SK-N-SH (cell line): ENCODE results near the gene ADGRB2. TPM values are rescaled to one million over a fixed set of nuclear protein-coding genes. Genes with fewer than 3 reads are reported as not detected.

Source experiments
- CTCF ChIA-PET: fragments of 300-600, 350-600 bp; formaldehyde crosslinking; extraction: SDS; loops from one replicate; lab custom pipeline; 2021; lab: Yijun Ruan, JAX
- POLR2A ChIA-PET: fragments of 350-600 bp; sonication (Branson Sonifier 250); formaldehyde crosslinking; extraction: SDS; loops from one replicate; lab custom pipeline; 2020; ENCODE audit warnings: antibody characterized with exemption, inconsistent platforms; lab: Yijun Ruan, JAX
- DNase-seq: peaks from one replicate; pipeline ENCODE4 v3.0.0; 2012
- H2AFZ ChIP-seq: fragments of 200-600 bp; sonication (generic); 2 replicates; pipeline ENCODE4 v1.8.1; 2016; ENCODE audit warnings: antibody characterized with exemption, mild to moderate bottlenecking, low read depth
- H3F3A ChIP-seq: fragments of 200-600 bp; sonication (generic); replicated peaks from 2 replicates; pipeline ENCODE3; 2016; ENCODE audit warnings: antibody characterized with exemption, mild to moderate bottlenecking; ENCODE audit not compliant: insufficient read depth
- H3K27ac ChIP-seq, 2 experiments: fragments of 200-500 bp in 1 of 2; fragments of 200-600 bp in 1 of 2; sonication (Bioruptor generic) in 1 of 2; sonication (generic), shearing (Covaris generic) in 1 of 2; 2 replicates each; pipeline versions ENCODE4 v1.5.1 to v1.6.1; 2014 to 2016; ENCODE audit warnings: low read depth in 2 of 2, inconsistent platforms in 1 of 2, low read length in 1 of 2, mild to moderate bottlenecking in 1 of 2, mixed read lengths in 1 of 2
- H3K27me3 ChIP-seq: fragments of 200-600 bp; sonication (generic), shearing (Covaris generic); 2 replicates; pipeline ENCODE4 v1.6.1; 2016; ENCODE audit warnings: mixed run types; ENCODE audit not compliant: insufficient read depth
- H3K36me3 ChIP-seq, 2 experiments: fragments of 200-500 bp in 1 of 2; fragments of 200-600 bp in 1 of 2; sonication (Bioruptor generic) in 1 of 2; sonication (generic) in 1 of 2; replicated peaks in 1 of 2; 2 replicates each; pipeline versions ENCODE3 to v1.5.1; 2014 to 2016; ENCODE audit warnings: low read length in 1 of 2, mild to moderate bottlenecking in 1 of 2; ENCODE audit not compliant: insufficient read depth in 2 of 2, control insufficient read depth in 1 of 2
- H3K4me1 ChIP-seq, 2 experiments: fragments of 200-500 bp in 1 of 2; fragments of 200-600 bp in 1 of 2; sonication (Bioruptor generic) in 1 of 2; sonication (generic), shearing (Covaris generic) in 1 of 2; 2 replicates each; pipeline versions ENCODE4 v1.5.1 to v1.6.1; 2014 to 2016; ENCODE audit warnings: low read depth in 1 of 2, low read length in 1 of 2, mixed run types in 1 of 2; ENCODE audit not compliant: insufficient read depth in 2 of 2, control insufficient read depth in 1 of 2
- H3K4me2 ChIP-seq: fragments of 200-600 bp; sonication (generic), shearing (Covaris generic); 2 replicates; pipeline ENCODE4 v1.6.1; 2017; ENCODE audit warnings: mixed run types
- H3K4me3 ChIP-seq, 2 experiments: fragments of 200-500 bp in 1 of 2; fragments of 200-600 bp in 1 of 2; sonication (Bioruptor generic) in 1 of 2; sonication (generic), shearing (Covaris generic) in 1 of 2; 2 replicates each; pipeline versions ENCODE4 v1.5.1 to v1.8.1; 2014 to 2016; ENCODE audit warnings: low read depth in 2 of 2, inconsistent platforms in 1 of 2, low read length in 1 of 2, mild to moderate bottlenecking in 1 of 2, mixed read lengths in 1 of 2, moderate library complexity in 1 of 2
- H3K79me2 ChIP-seq: fragments of 200-600 bp; sonication (generic); 2 replicates; pipeline ENCODE4 v1.8.1; 2017; ENCODE audit warnings: mild to moderate bottlenecking; ENCODE audit not compliant: insufficient read depth
- H3K9ac ChIP-seq: fragments of 200-600 bp; sonication (generic); 2 replicates; pipeline ENCODE4 v1.6.1; 2017; ENCODE audit warnings: mixed run types
- H3K9me2 ChIP-seq: fragments of 200-600 bp; sonication (generic); 2 replicates; pipeline ENCODE4 v1.6.1; 2017; ENCODE audit warnings: mixed run types
- H3K9me3 ChIP-seq: fragments of 200-600 bp; sonication (generic); 2 replicates; pipeline ENCODE4 v1.6.1; 2017; ENCODE audit warnings: mixed run types, mild to moderate bottlenecking, moderate library complexity
- H4K20me1 ChIP-seq: fragments of 200-600 bp; sonication (generic); 2 replicates; pipeline ENCODE4 v1.6.1; 2017; ENCODE audit warnings: mild to moderate bottlenecking, mixed run types; ENCODE audit not compliant: insufficient read depth
- CHD2 ChIP-seq: fragments of 150-350 bp; IDR thresholded peaks from 2 replicates; pipeline ENCODE4 v1.6.1; 2018; ENCODE audit warnings: low read length; ENCODE audit not compliant: partially characterized antibody
- EP300 ChIP-seq, 2 experiments: IDR thresholded peaks; 2 replicates each; pipeline versions ENCODE4 v1.4.0 to v1.6.1; 2012; ENCODE audit warnings: borderline replicate concordance in 1 of 2, low read depth in 1 of 2, low read length in 1 of 2
- FOSL2 ChIP-seq: IDR thresholded peaks from 2 replicates; pipeline ENCODE4 v1.4.0; 2012; ENCODE audit warnings: low read depth, mild to moderate bottlenecking, moderate library complexity, borderline replicate concordance
- FOXM1 ChIP-seq: IDR thresholded peaks from 2 replicates; pipeline ENCODE4 v1.4.0; 2012; ENCODE audit warnings: low read depth, mild to moderate bottlenecking
- GABPA ChIP-seq: IDR thresholded peaks from 2 replicates; pipeline ENCODE4 v1.4.0; 2012; ENCODE audit warnings: low read depth, mild to moderate bottlenecking
- JUND ChIP-seq: IDR thresholded peaks from 2 replicates; pipeline ENCODE4 v1.4.0; 2012
- NFIC ChIP-seq: IDR thresholded peaks from 2 replicates; pipeline ENCODE4 v1.4.0; 2012; ENCODE audit warnings: borderline replicate concordance
- NRF1 ChIP-seq: IDR thresholded peaks from 2 replicates; pipeline ENCODE4 v1.6.1; 2012; ENCODE audit warnings: low read depth, mild to moderate bottlenecking, low read length
- POLR2AphosphoS5 ChIP-seq: IDR thresholded peaks from 2 replicates; pipeline ENCODE4 v1.6.1; 2012; ENCODE audit warnings: low read depth, low read length
- RAD21 ChIP-seq: IDR thresholded peaks from 2 replicates; pipeline ENCODE4 v1.6.1; 2012; ENCODE audit warnings: mild to moderate bottlenecking, low read length
- RFX5 ChIP-seq: IDR thresholded peaks from 2 replicates; pipeline ENCODE4 v1.6.1; 2012; ENCODE audit warnings: mild to moderate bottlenecking, improper control_type of control experiment, low read length
- SIN3A ChIP-seq: IDR thresholded peaks from 2 replicates; pipeline ENCODE4 v1.6.1; 2012; ENCODE audit warnings: low read depth, mild to moderate bottlenecking, low read length, moderate library complexity, borderline replicate concordance
- SMC3 ChIP-seq: IDR thresholded peaks from 2 replicates; pipeline ENCODE4 v1.6.1; 2012; ENCODE audit warnings: low read depth, low read length, improper control_type of control experiment
- TCF12 ChIP-seq: IDR thresholded peaks from 2 replicates; pipeline ENCODE4 v1.4.0; 2012
- WGBS: methylation state at CpG from one replicate; pipeline ENCODE4 v1.1.6; 2017; ENCODE audit warnings: low lambda C conversion rate; 5-methylcytosine and 5-hydroxymethylcytosine counted together
- polyA plus RNA-seq, 3 experiments: library from polyadenylated mRNA; depleted of rRNA; stranded (reverse); fragments of >200 nt; gene quantifications; 2 replicates each; pipeline ENCODE4 v1.2.3, GENCODE V29; 2012
- TF ChIP-seq, protein P1 (sequence below): IDR thresholded peaks from 2 replicates; pipeline ENCODE4 v1.4.0; 2012; ENCODE audit warnings: low read depth
- TF ChIP-seq, protein P2 (sequence below): IDR thresholded peaks from 2 replicates; pipeline ENCODE4 v1.4.0; 2012; ENCODE audit warnings: low read depth, borderline replicate concordance
- TF ChIP-seq, protein P3 (sequence below): fragments of 150-350 bp; IDR thresholded peaks from 2 replicates; pipeline ENCODE4 v1.6.1; 2016; ENCODE audit warnings: mild to moderate bottlenecking, low read depth, low read length
- TF ChIP-seq, protein P4 (sequence below): IDR thresholded peaks from 2 replicates; pipeline ENCODE4 v1.6.1; 2012; ENCODE audit warnings: mild to moderate bottlenecking, low read depth, low read length, moderate library complexity

Gene ADGRB2
- polyA plus RNA-seq, 1 of the 3 experiments (the other 2 are of a cell fraction) = 13.0 TPM

DNA sequence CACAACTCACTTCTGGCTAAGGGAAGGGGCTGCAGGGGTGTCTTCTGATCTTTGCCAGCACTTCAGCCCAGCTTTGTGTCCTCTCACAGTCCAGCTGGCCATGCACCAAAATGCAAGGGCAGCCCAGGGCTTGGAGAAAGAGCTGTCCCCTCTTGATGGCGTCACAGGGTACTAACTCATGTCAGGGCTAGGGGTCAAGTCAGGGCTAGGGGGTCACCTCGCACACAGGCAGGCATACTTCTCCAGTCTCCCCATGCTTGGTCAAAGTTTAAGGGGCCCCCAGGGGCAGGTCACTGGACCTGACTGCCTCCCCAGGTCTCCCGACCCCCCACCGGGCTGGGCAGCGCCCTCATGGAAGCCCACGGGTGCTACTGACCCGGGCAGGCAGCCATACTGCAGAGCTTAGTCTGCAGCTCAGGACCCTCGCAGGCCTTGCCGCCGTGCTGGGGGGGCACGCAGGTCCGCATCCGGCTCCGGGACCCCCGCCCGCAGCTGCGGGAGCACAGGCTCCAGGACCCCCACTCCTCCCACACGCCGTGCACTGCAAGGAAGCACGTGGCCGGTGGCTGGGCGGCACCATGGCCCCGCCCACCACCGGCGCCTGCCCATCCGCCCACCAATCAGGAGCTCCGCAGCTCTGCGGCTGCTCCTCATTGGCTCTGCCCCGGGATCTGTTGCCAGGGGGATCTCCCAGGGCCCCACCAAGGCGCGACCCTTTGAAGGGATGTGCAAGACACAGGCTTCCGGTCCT lies 21.5 kb downstream of the ADGRB2 start:
- no peak overlapping the region for H2AFZ ChIP-seq
- WGBS = 78% methylated on average over 6 of the region's 32 CpGs
- CTCF ChIA-PET = interaction anchor here (0.9 to 3.9 kb wide), 6 partner anchors 17 to 78 kb away, joined by 3 to 33 read pairs (median 4); partner anchors contain the start of gene COL16A1

DNA sequence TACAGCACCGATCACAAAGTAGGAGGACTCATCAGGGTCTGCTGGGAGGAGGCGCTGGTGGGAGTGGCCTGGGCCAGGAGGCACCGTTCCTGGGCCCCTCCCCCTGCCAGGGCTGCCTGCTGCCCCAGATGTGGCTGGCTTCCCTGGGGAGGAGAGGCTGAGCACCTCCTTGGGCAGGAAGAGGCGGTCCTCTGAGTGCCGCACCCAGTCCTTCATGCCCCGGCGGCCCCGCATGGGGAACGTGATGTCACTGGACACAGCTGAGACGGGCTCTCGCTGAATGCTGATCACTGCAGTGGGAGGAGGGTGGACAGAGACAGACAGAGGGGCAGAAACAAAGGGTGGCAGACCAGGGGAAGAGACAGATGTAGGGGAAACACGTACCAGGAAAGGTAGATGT lies 24.8 kb downstream of the ADGRB2 start:
- Histone ChIP-seq H3K9me3 (no peaks in the 10 kb centered on the region), H3K4me1 (peaks cover under 1 to 4% of the 10 kb centered on the region in 2 experiments; a peak in 2 of 4 replicates), H3F3A (peaks cover 3% of the 10 kb centered on the region), H3K79me2 (no peaks in the 10 kb centered on the region), H3K9ac (no peak overlapping the region), H3K9me2 (no peaks in the 10 kb centered on the region), H3K4me3 (no peak overlapping the region), H4K20me1 (no peaks in the 10 kb centered on the region), H3K27ac (no peak overlapping the region), H2AFZ (no peak overlapping the region), H3K36me3 (peaks cover 0 to 11% of the 10 kb centered on the region in 2 experiments), H3K4me2 (no peak overlapping the region)
- ChIA-PET CTCF (interaction anchor here (1.6 to 3.9 kb wide), 4 partner anchors 24 to 176 kb away, joined by 3 to 33 read pairs (median 6); no protein-coding TSS in a partner anchor), POLR2A (no interaction called here)
- DNase-seq = no peak
- TF ChIP-seq FOXM1 (no peak), RFX5 (no peak), JUND (no peak), FOSL2 (no peak), EP300 (IDR thresholded peaks at IDR 0.05; ENCODE audit: borderline replicate concordance in 1 of 2, low read depth in 1 of 2, low read length in 1 of 2) (no peak), NFIC (no peak), GABPA (no peak), TCF12 (no peak), SIN3A (no peak), POLR2AphosphoS5 (no peak), RAD21 (no peak), CHD2 (no peak), SMC3 (no peak)
- TF ChIP-seq, protein P1, sequence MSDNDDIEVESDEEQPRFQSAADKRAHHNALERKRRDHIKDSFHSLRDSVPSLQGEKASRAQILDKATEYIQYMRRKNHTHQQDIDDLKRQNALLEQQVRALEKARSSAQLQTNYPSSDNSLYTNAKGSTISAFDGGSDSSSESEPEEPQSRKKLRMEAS = no peak
- TF ChIP-seq, protein P2, sequence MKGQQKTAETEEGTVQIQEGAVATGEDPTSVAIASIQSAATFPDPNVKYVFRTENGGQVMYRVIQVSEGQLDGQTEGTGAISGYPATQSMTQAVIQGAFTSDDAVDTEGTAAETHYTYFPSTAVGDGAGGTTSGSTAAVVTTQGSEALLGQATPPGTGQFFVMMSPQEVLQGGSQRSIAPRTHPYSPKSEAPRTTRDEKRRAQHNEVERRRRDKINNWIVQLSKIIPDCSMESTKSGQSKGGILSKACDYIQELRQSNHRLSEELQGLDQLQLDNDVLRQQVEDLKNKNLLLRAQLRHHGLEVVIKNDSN = no peak
- TF ChIP-seq, protein P3, sequence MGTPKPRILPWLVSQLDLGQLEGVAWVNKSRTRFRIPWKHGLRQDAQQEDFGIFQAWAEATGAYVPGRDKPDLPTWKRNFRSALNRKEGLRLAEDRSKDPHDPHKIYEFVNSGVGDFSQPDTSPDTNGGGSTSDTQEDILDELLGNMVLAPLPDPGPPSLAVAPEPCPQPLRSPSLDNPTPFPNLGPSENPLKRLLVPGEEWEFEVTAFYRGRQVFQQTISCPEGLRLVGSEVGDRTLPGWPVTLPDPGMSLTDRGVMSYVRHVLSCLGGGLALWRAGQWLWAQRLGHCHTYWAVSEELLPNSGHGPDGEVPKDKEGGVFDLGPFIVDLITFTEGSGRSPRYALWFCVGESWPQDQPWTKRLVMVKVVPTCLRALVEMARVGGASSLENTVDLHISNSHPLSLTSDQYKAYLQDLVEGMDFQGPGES = no peak
- TF ChIP-seq, protein P4, sequence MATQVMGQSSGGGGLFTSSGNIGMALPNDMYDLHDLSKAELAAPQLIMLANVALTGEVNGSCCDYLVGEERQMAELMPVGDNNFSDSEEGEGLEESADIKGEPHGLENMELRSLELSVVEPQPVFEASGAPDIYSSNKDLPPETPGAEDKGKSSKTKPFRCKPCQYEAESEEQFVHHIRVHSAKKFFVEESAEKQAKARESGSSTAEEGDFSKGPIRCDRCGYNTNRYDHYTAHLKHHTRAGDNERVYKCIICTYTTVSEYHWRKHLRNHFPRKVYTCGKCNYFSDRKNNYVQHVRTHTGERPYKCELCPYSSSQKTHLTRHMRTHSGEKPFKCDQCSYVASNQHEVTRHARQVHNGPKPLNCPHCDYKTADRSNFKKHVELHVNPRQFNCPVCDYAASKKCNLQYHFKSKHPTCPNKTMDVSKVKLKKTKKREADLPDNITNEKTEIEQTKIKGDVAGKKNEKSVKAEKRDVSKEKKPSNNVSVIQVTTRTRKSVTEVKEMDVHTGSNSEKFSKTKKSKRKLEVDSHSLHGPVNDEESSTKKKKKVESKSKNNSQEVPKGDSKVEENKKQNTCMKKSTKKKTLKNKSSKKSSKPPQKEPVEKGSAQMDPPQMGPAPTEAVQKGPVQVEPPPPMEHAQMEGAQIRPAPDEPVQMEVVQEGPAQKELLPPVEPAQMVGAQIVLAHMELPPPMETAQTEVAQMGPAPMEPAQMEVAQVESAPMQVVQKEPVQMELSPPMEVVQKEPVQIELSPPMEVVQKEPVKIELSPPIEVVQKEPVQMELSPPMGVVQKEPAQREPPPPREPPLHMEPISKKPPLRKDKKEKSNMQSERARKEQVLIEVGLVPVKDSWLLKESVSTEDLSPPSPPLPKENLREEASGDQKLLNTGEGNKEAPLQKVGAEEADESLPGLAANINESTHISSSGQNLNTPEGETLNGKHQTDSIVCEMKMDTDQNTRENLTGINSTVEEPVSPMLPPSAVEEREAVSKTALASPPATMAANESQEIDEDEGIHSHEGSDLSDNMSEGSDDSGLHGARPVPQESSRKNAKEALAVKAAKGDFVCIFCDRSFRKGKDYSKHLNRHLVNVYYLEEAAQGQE = no peak
- TF ChIP-seq, all 33 proteins: peak for 0
- WGBS = 77% methylated on average over 10 of the region's 12 CpGs
- no peaks in the 10 kb centered on the region for H3K27me3 ChIP-seq

More for the DNA sequence above, 21.5 kb downstream of the ADGRB2 start:
- no peak overlapping the region for H3K9ac ChIP-seq
- peaks cover 0 to 28% of the 10 kb centered on the region in 2 experiments; a peak in 1 of 4 replicates for H3K4me1 ChIP-seq
- no peak overlapping the region; a peak in 1 of 4 replicates for H3K27ac ChIP-seq
- H4K20me1 ChIP-seq = peaks cover 13% of the 10 kb centered on the region
- H3K4me2 ChIP-seq = no peak overlapping the region
- H3K9me3 ChIP-seq = no peaks in the 10 kb centered on the region
- peak; percentile 74 for DNase-seq
- no peaks in the 10 kb centered on the region for H3K79me2 ChIP-seq
- POLR2A ChIA-PET = interaction anchor here (0.5 to 1.1 kb wide), 3 partner anchors 27 to 42 kb away, joined by 3 read pairs; no protein-coding TSS in a partner anchor
- H3K4me3 ChIP-seq = no peak overlapping the region
- peaks cover 0 to 11% of the 10 kb centered on the region in 2 experiments for H3K36me3 ChIP-seq
- H3K9me2 ChIP-seq = no peaks in the 10 kb centered on the region
- no peak for TF ChIP-seq GABPA
- TF ChIP-seq, protein P2 = no peak
- no peak for TF ChIP-seq SMC3
- TF ChIP-seq NRF1 = no peak
- TF ChIP-seq, all 33 proteins: peak for 0
- no peaks in the 10 kb centered on the region for H3K27me3 ChIP-seq
- H3F3A ChIP-seq = no peaks in the 10 kb centered on the region
